HCT116 (cell line): Measurements from ENCODE around the gene GRIP1. TPM values are rescaled to one million over a fixed set of nuclear protein-coding genes. Genes with fewer than 3 reads are reported as not detected.

Source experiments
- ATAC-seq: fragments of 200-7000 bp; cut with Tn5 transposase; 2 replicates; pipeline ENCODE4 v1.9.1; 2020; ENCODE audit warnings: mild to moderate bottlenecking, moderate library complexity
- BruUV-seq: library from RNA; stranded (reverse); fragments of 400-500 nt; replicated peaks from 2 replicates; lab custom pipeline; 2021; lab: Mats Ljungman, UMichigan
- CTCF ChIA-PET: fragments of 300-600 bp; sonication (Branson Sonifier 250); formaldehyde crosslinking; loops from one replicate; lab custom pipeline; 2021; ENCODE audit warnings: antibody characterized with exemption; lab: Charles Lee
- POLR2A ChIA-PET: fragments of 300-600, 350-600 bp; sonication (Branson Sonifier 250); formaldehyde crosslinking; loops from one replicate; lab custom pipeline; 2021; ENCODE audit warnings: antibody characterized with exemption; lab: Charles Lee
- RAD21 ChIA-PET, 2 experiments: fragments of 300-600 bp; sonication (Branson Sonifier 250); formaldehyde crosslinking; loops; one replicate each; lab custom pipeline; 2023; ENCODE audit warnings: low total read pairs in 2 of 2; ENCODE audit not compliant: uncharacterized antibody in 2 of 2, unreplicated experiment in 2 of 2, low non-redundant PET in 1 of 2; lab: Charles Lee
- DNase-seq: peaks from one replicate; pipeline ENCODE4 v3.0.0-alpha.2; 2010; ENCODE audit warnings: low read depth, low spot score
- H2AFZ ChIP-seq: fragments of 200-600 bp; shearing (Covaris generic), sonication (generic); 2 replicates; pipeline ENCODE4 v1.6.1; 2017; ENCODE audit warnings: low read depth, mixed run types, mixed read lengths, antibody characterized with exemption, low read length; ENCODE audit not compliant: poor library complexity, severe bottlenecking
- H3K27ac ChIP-seq: 2 replicates; pipeline ENCODE4 v1.5.1; 2012; ENCODE audit warnings: low read depth, low read length
- H3K27me3 ChIP-seq: fragments of 200-600 bp; sonication (generic); 2 replicates; pipeline ENCODE4 v1.6.1; 2016; ENCODE audit warnings: mixed run types, low read length, mixed read lengths; ENCODE audit not compliant: insufficient read depth
- H3K36me3 ChIP-seq, 2 experiments: fragments of 200-500 bp in 1 of 2; fragments of 200-600 bp in 1 of 2; sonication (Bioruptor generic) in 1 of 2; sonication (generic) in 1 of 2; 2 replicates each; pipeline versions ENCODE4 v1.5.1 to v1.6.1; 2014 to 2016; ENCODE audit warnings: low read length in 2 of 2, inconsistent platforms in 1 of 2, mixed read lengths in 1 of 2, mixed run types in 1 of 2; ENCODE audit not compliant: insufficient read depth in 2 of 2, control insufficient read depth in 1 of 2
- H3K4me1 ChIP-seq, 2 experiments: fragments of 200-600 bp in 1 of 2; sonication (generic) in 1 of 2; 2 replicates each; pipeline versions ENCODE4 v1.5.1 to v1.6.1; 2012 to 2017; ENCODE audit warnings: low read length in 2 of 2, inconsistent platforms in 1 of 2, mild to moderate bottlenecking in 1 of 2, mixed read lengths in 1 of 2, mixed run types in 1 of 2, moderate library complexity in 1 of 2; ENCODE audit not compliant: insufficient read depth in 2 of 2, control insufficient read depth in 1 of 2
- H3K4me2 ChIP-seq: fragments of 200-600 bp; sonication (generic); 2 replicates; pipeline ENCODE4 v1.6.1; 2017; ENCODE audit warnings: mixed run types, low read length, mixed read lengths
- H3K4me3 ChIP-seq, 2 experiments: fragments of 200-600 bp in 1 of 2; sonication (generic) in 1 of 2; replicated peaks in 1 of 2; 2 replicates each; pipeline ENCODE4 v1.5.1; 2011 to 2016; ENCODE audit warnings: low read length in 2 of 2, control low read depth in 1 of 2, low read depth in 1 of 2, mild to moderate bottlenecking in 1 of 2, mixed read lengths in 1 of 2, mixed run types in 1 of 2
- H3K79me2 ChIP-seq: fragments of 200-600 bp; sonication (generic); 2 replicates; pipeline ENCODE4 v1.6.1; 2017; ENCODE audit warnings: mild to moderate bottlenecking, mixed run types, low read length, moderate library complexity, mixed read lengths; ENCODE audit not compliant: insufficient read depth
- H3K9ac ChIP-seq: fragments of 200-600 bp; sonication (generic); 2 replicates; pipeline ENCODE4 v1.6.1; 2016; ENCODE audit warnings: low read length, mixed read lengths
- H3K9me2 ChIP-seq: fragments of 200-600 bp; sonication (generic), shearing (Covaris generic); 2 replicates; pipeline ENCODE4 v1.6.1; 2017; ENCODE audit warnings: mixed run types, mild to moderate bottlenecking, moderate library complexity; ENCODE audit not compliant: insufficient read depth
- H3K9me3 ChIP-seq, 2 experiments: fragments of 200-500 bp in 1 of 2; fragments of 200-600 bp in 1 of 2; sonication (Bioruptor generic) in 1 of 2; sonication (generic) in 1 of 2; 2 replicates each; pipeline ENCODE4 v1.6.1; 2014 to 2017; ENCODE audit warnings: low read length in 2 of 2, mixed read lengths in 2 of 2, inconsistent platforms in 1 of 2, low read depth in 1 of 2, mild to moderate bottlenecking in 1 of 2, mixed run types in 1 of 2, moderate library complexity in 1 of 2; ENCODE audit not compliant: control insufficient read depth in 1 of 2, insufficient read depth in 1 of 2
- H4K20me1 ChIP-seq: fragments of 200-600 bp; sonication (generic), shearing (Covaris generic); 2 replicates; pipeline ENCODE4 v1.6.1; 2017; ENCODE audit warnings: mixed run types, mild to moderate bottlenecking, moderate library complexity; ENCODE audit not compliant: insufficient read depth
- ATF3 ChIP-seq: IDR thresholded peaks from 2 replicates; pipeline ENCODE4 v1.6.1; 2012
- CTCF ChIP-seq, 3 experiments: fragments of 200-600 bp in 1 of 3; sonication (generic) in 1 of 3; IDR thresholded peaks in 2 of 3; conservative IDR thresholded peaks in 1 of 3; 2 replicates each; pipeline ENCODE4 v1.5.1; 2012 to 2017; ENCODE audit warnings: low read depth in 2 of 3, low read length in 2 of 3, antibody characterized with exemption in 1 of 3, borderline replicate concordance in 1 of 3, control low read depth in 1 of 3, mild to moderate bottlenecking in 1 of 3, mixed read lengths in 1 of 3, mixed run types in 1 of 3, moderate library complexity in 1 of 3; ENCODE audit not compliant: insufficient read depth in 1 of 3
- ELF1 ChIP-seq: IDR thresholded peaks from 2 replicates; pipeline ENCODE4 v1.6.1; 2012; ENCODE audit warnings: low read depth, borderline replicate concordance
- EZH2 ChIP-seq: fragments of 200-600 bp; sonication (generic); IDR thresholded peaks from 2 replicates; pipeline ENCODE4 v1.6.1; 2017; ENCODE audit warnings: antibody characterized with exemption, mixed run types
- JUND ChIP-seq: IDR thresholded peaks from 2 replicates; pipeline ENCODE4 v1.6.1; 2012
- MAX ChIP-seq: IDR thresholded peaks from 2 replicates; pipeline ENCODE4 v1.6.1; 2012
- POLR2A ChIP-seq: IDR thresholded peaks from 2 replicates; pipeline ENCODE4 v1.7.0; 2011; ENCODE audit warnings: borderline replicate concordance; ENCODE audit not compliant: insufficient read depth, insufficient read length; ENCODE audit errors: extremely low read depth
- REST ChIP-seq: IDR thresholded peaks from 2 replicates; pipeline ENCODE4 v1.6.1; 2012; ENCODE audit warnings: low read depth
- SP1 ChIP-seq: IDR thresholded peaks from 2 replicates; pipeline ENCODE4 v1.6.1; 2012; ENCODE audit warnings: low read depth
- YY1 ChIP-seq: IDR thresholded peaks from 2 replicates; pipeline ENCODE4 v1.6.1; 2011; ENCODE audit warnings: low read length, low read depth, moderate library complexity, mild to moderate bottlenecking; ENCODE audit not compliant: insufficient replicate concordance; ENCODE audit errors: extremely low read depth
- ZBTB33 ChIP-seq: IDR thresholded peaks from 2 replicates; pipeline ENCODE4 v1.6.1; 2011; ENCODE audit warnings: mild to moderate bottlenecking, low read length, moderate library complexity; ENCODE audit not compliant: insufficient replicate concordance; ENCODE audit errors: extremely low read depth
- ZFX ChIP-seq: fragments of 450-650 bp; IDR thresholded peaks from 2 replicates; pipeline ENCODE4 v1.6.1; 2017
- intact Hi-C: fragments of 100-400 bp; cut with micrococcal nuclease; formaldehyde crosslinking; loops from 2 replicates; pipeline ENCODE4 v1.10.0; 2022
- total RNA-seq: library from RNA; stranded (reverse); gene quantifications from one replicate; pipeline ENCODE4 v1.2.1, GENCODE V29; 2021; ENCODE audit not compliant: unreplicated experiment

Gene GRIP1
- total RNA-seq, 1 experiment from 2014 or later, result not detected

- Histone ChIP-seq H3K4me3 (no peak overlapping the region), H3K27me3 (peaks cover 41% of the 10 kb centered on the region; the same call in 1 of the 2 replicates), H3K4me1 (peaks cover 0 to 4% of the 10 kb centered on the region in 2 experiments; a peak in 1 of 4 replicates), H3K36me3 (no peaks in the 10 kb centered on the region), H3K9me3 (no peaks in the 10 kb centered on the region), H2AFZ (no peak overlapping the region), H3K79me2 (no peaks in the 10 kb centered on the region), H3K4me2 (no peak overlapping the region), H3K9me2 (no peaks in the 10 kb centered on the region), H4K20me1 (no peaks in the 10 kb centered on the region), H3K9ac (no peak overlapping the region), H3K27ac (no peak overlapping the region)
- no peak for TF ChIP-seq MAX
- no peak for TF ChIP-seq ELF1
- TF ChIP-seq POLR2A, result no peak
- ATAC-seq (no peak), DNase-seq (no peak)
- no TSS peak for BruUV-seq
- RAD21 ChIA-PET, result no interaction called here
- CTCF ChIA-PET, result interaction anchor here (0.6 kb wide), 1 partner anchor 65 kb away, joined by 4 read pairs; no protein-coding TSS in a partner anchor
- POLR2A ChIA-PET, result no interaction called here
- intact Hi-C loops, result loop anchor here (10.0 kb wide), 1 partner anchor 500 kb away; no protein-coding TSS in a partner anchor
These were observed 164.3 kb downstream of the GRIP1 start for GRCh38 chr12:66514581-66514980.

- DNase-seq (no peak), ATAC-seq (no peak)
- BruUV-seq, result no TSS peak
- Histone ChIP-seq H3K36me3 (no peaks in the 10 kb centered on the region), H3K4me3 (no peak overlapping the region), H3K9me3 (no peaks in the 10 kb centered on the region), H2AFZ (no peak overlapping the region), H3K9ac (no peak overlapping the region), H3K79me2 (no peaks in the 10 kb centered on the region), H3K27me3 (peaks cover 9% of the 10 kb centered on the region; the same call in 1 of the 2 replicates), H3K9me2 (no peaks in the 10 kb centered on the region), H3K4me1 (no peaks in the 10 kb centered on the region), H4K20me1 (no peaks in the 10 kb centered on the region), H3K27ac (no peak overlapping the region), H3K4me2 (no peak overlapping the region)
- POLR2A ChIA-PET, result no interaction called here
- intact Hi-C loops, result no loop called here
- RAD21 ChIA-PET, result no interaction called here
- CTCF ChIA-PET, result no interaction called here
- TF ChIP-seq POLR2A, result no peak
- no peak for TF ChIP-seq ZFX
- no peak for TF ChIP-seq JUND
- TF ChIP-seq EZH2, result no peak
- no peak for TF ChIP-seq REST
- no peak for TF ChIP-seq SP1
- no peak for TF ChIP-seq CTCF (IDR thresholded peaks at IDR 0.05 in 2 of 3, conservative IDR thresholded peaks at IDR 0.05 in 1 of 3; ENCODE audit: borderline replicate concordance in 1 of 3, insufficient read depth in 1 of 3, low read depth in 2 of 3, low read length in 2 of 3)
- TF ChIP-seq YY1, result no peak
- TF ChIP-seq ATF3, result no peak
- no peak for TF ChIP-seq ZBTB33
These were observed 170.9 kb downstream of the GRIP1 start for GRCh38 chr12:66508025-66508424.
